ENCODE data around the gene MRPS24.
"Not testable (repeated sequence)": the region's sequence is repeated elsewhere in the genome, so short reads cannot be mapped to it uniquely, and the experiment has no call there.

MRPS24 gene

GRCh38 chr7:43844662-43845061, 24.7 kb downstream of the MRPS24 start:
- no peak overlapping the region for H3K4me3 ChIP-seq (ENCODE audit: low read depth, low read length)
- DNase-seq (ENCODE audit: low read depth), result no peak
- TF ChIP-seq MYC (IDR thresholded peaks at IDR 0.05; ENCODE audit: low read depth, low read length) (no peak), POLR2A (IDR thresholded peaks at IDR 0.05; ENCODE audit: extremely low read depth, insufficient read length) (no peak), CTCF (IDR thresholded peaks at IDR 0.05; ENCODE audit: low read depth, low read length) (no peak)
- TF ChIP-seq, protein P1, sequence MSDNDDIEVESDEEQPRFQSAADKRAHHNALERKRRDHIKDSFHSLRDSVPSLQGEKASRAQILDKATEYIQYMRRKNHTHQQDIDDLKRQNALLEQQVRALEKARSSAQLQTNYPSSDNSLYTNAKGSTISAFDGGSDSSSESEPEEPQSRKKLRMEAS (IDR thresholded peaks at IDR 0.05; ENCODE audit: low read depth, low read length), result no peak

- no peak for DNase-seq (ENCODE audit: low read depth)
- no peak overlapping the region for H3K4me3 ChIP-seq (ENCODE audit: low read depth, low read length)
- TF ChIP-seq MYC (IDR thresholded peaks at IDR 0.05; ENCODE audit: low read depth, low read length) (no peak), CTCF (IDR thresholded peaks at IDR 0.05; ENCODE audit: low read depth, low read length) (no peak), POLR2A (IDR thresholded peaks at IDR 0.05; ENCODE audit: extremely low read depth, insufficient read length) (no peak)
- TF ChIP-seq, protein P1 (IDR thresholded peaks at IDR 0.05; ENCODE audit: low read depth, low read length), result no peak
These were observed 25.1 kb downstream of the MRPS24 start for GRCh38 chr7:43844257-43844656.

GRCh38 chr7:43843296-43843695, 26.0 kb downstream of the MRPS24 start:
- no peak for DNase-seq (ENCODE audit: low read depth)
- no peak overlapping the region for H3K4me3 ChIP-seq (ENCODE audit: low read depth, low read length)
- TF ChIP-seq MYC (IDR thresholded peaks at IDR 0.05; ENCODE audit: low read depth, low read length) (no peak), POLR2A (IDR thresholded peaks at IDR 0.05; ENCODE audit: extremely low read depth, insufficient read length) (no peak), CTCF (IDR thresholded peaks at IDR 0.05; ENCODE audit: low read depth, low read length) (no peak)
- TF ChIP-seq, protein P1 (IDR thresholded peaks at IDR 0.05; ENCODE audit: low read depth, low read length), result no peak

- no peak for DNase-seq (ENCODE audit: low read depth)
- TF ChIP-seq, protein P1 (IDR thresholded peaks at IDR 0.05; ENCODE audit: low read depth, low read length), result no peak
- TF ChIP-seq CTCF (IDR thresholded peaks at IDR 0.05; ENCODE audit: low read depth, low read length) (no peak), POLR2A (IDR thresholded peaks at IDR 0.05; ENCODE audit: extremely low read depth, insufficient read length) (no peak)
- H3K4me3 ChIP-seq (ENCODE audit: low read depth, low read length), result no peak overlapping the region
These were observed 31.1 kb downstream of the MRPS24 start for GRCh38 chr7:43838201-43838658.

GRCh38 chr7:43834463-43835251, 34.7 kb downstream of the MRPS24 start:
- DNase-seq (ENCODE audit: low read depth), result peak; percentile 46
- H3K4me3 ChIP-seq (ENCODE audit: low read depth, low read length), result peak overlapping the region; percentile 22
- TF ChIP-seq MYC (IDR thresholded peaks at IDR 0.05; ENCODE audit: low read depth, low read length), result peak; percentile 30; the same call in 1 of the 2 replicates
- TF ChIP-seq, protein P1 (IDR thresholded peaks at IDR 0.05; ENCODE audit: low read depth, low read length), result peak; percentile 63; the same call in 1 of the 2 replicates
- no peak for TF ChIP-seq CTCF (IDR thresholded peaks at IDR 0.05; ENCODE audit: low read depth, low read length)
- no peak for TF ChIP-seq POLR2A (IDR thresholded peaks at IDR 0.05; ENCODE audit: extremely low read depth, insufficient read length)

DNA sequence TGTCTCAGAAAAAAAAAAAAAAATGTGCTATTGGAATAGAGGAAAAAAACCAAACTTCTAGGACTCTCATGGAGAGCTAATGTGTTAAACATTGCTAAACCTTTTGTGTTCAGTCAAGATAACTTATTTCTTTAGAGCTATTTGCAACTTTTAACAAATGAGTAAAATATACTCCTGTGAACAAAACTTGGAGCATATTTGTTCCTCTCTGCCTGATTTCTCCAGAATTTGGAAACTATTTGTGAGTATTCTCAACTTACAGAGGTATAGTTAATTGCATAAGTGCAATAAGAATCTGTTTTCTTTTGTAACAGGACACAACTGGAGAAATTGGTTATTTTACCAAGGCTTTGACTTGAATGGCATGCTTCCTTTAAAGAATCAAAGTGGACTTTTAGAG, 38.4 kb downstream of the MRPS24 start:
- H3K4me3 ChIP-seq (ENCODE audit: low read depth, low read length); DNase-seq (ENCODE audit: low read depth): not testable (repeated sequence)
